Dedifferentiated amniotic fluid mesenchymal stem cell (primary cell): ENCODE data around the gene PREX1.

Experiments
- DNase-seq: peaks from one replicate; pipeline ENCODE4 v3.0.0-alpha.2; 2016; ENCODE audit errors: extremely low spot score

Gene PREX1

DNA sequence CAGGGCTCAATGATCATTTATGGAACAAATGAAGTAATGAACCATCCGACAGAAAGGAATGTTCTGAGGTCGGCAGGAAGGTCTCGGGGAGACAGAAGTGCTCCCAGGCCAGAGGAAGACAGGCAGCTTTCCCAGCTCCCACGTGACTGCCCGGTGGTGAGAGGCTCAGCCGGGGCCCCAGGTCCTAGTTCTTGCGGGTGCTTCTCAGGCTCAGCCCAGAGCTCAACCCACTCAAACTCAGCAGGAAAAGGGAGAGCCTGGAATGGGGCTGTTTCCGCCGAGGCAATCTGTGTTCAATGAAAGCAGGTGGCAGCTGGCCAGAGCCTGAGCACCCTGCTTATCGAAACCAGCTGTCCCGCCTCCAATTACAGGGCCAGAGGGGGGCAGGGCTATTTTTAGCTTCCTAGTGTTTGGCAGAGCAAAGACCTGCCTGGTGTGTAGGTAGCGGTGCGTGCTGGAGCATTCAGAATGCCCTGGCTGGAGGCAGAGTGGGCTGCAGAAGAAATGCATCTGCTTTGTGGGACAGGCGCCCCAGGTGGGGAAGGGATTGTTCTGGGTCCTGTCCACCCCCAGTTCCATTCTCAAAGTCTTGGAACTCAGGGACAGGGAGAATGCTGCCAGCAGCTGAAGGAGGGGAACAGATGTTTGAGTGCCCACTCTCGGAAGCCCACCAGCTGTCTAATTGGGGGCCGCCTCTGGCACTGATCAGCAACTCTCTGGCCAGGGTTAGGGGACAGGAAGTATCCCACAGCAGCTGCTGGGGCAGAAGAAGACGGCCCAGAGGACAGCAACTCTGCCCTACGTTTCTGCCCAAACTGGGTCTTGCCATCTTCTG, 145.1 kb downstream of the PREX1 start:
- DNase-seq: peak; percentile 92

DNA sequence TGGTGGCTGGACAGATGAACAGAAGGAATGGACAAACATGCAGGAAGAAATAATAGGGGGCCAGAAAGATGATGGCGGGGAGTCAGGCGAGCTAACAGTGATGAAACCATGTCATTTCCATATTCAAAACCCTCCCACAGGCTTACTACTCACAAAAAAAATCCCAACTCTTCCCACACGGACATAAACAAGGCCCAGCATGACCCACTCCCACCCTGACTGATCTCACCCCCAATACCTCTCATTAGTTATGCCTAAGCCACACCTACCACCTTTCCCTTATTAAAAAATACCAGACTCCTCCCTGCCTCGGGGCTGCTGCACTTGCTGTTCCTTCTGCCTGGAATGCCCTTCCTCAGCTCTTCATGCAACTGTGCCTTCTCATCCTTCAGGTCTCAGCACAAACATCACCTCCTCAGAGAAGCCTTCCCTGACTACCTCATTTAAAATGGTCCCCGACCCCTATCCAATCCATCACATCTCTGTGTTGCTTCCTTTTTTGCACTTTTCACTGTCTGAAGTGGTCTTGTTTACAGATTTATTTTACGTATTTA, 145.8 kb downstream of the PREX1 start:
- no peak for DNase-seq

DNA sequence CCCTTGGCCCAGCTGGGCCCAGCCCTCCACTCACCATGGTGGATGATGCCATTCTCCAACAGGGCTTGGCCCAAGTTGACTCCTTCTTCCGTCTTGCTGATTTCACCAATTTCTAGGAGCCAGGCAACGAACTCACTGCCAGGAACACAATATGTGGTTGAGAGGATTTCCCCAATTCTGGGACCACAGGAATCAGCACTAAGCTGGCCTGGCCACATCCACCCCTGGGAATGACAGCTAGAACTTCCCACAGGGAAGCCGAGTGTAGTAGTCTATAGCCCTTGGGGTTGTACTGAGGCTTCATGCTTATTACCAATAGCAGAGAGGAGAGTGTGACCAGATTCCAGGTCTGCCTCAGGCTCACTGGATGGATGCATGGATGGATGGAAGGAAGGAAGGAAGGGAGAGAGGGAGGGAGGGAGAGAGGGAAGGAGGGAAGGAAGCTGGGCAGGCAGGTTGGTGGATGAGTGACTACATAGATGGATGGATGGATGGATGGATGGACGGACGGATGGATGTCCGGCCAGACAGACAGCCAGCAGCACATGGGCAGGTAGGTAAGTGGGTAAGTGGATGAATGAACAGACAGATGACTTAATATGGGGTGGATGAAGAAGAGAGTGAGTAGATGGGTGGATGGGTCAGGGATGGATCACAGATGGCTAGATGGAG, 146.5 kb downstream of the PREX1 start:
- DNase-seq: no peak

DNA sequence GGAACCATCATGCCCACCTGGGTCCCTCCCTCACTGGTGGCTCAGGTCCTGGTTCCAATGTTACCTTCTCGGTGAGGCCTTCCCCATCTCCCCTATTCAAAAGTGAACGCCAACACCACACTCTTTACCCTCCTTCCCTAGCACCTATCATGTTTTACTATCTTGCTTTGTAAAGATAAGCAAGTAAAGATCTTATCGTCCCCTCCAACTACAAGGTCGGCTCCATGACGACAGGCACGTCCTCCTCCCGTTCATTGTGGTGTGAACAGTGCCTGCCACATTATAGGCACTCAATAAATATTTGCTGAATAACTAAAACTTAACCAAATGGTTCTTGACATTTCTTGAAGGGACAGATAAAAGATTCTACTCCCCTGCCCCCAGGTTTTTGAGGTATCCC, 147.1 kb downstream of the PREX1 start:
- no peak for DNase-seq

DNA sequence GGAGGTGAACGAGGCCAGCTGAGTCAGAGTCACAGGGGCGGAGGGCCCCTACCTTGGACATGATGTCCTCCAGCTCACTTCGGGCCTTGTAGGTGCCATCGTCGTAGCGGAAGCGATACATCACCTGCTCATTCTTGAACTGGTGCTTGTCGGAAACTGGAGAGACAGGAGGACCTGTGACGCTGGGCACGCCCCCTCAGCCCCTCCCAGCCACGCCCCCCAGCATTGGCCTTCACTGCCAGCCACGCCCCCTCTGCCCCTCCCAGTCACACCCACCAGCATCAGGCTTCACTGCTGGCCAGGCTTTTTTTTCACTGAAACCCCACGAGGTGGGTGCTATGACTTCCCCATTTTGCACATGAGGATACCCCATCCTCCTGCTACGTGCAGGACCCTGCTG, 148.2 kb downstream of the PREX1 start:
- no peak for DNase-seq

DNA sequence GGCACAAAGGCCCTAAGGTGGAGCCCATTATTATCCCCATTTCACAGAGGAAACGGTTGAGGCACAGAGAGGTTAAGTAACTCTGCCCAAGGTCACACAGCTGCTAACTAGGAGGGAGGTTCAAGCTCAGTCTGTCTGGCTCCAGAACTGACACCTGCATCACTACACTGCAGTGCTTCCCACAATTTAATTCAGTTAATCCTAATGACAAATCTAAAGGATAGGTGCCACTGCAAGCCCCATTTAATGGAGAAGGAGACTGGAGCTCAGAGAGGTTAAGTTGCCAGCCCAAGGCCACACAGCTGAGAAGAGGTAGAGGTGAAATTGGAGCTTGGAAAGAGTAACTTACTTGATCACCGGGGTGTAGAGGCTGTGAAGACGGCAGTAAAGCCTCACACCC, 148.8 kb downstream of the PREX1 start:
- DNase-seq: no peak

DNA sequence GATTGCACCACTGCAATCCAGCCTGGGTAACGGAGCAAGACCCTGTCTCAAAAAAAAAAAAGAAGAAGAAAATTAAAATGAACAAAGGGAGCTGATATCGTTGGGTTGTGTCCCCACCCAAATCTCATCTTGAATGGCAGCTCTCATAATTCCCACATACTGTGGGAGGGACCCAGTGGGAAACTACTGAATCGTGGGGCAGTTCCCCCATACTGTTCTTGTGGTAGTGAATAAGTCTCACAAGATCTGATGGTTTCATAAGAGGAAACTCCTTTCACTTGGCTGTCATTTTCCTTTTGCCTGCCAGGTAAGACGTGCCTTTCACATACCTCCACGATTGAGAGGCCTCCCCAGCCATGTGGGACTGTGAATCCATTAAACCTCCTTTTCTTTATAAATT, 149.4 kb downstream of the PREX1 start:
- DNase-seq: no peak

DNA sequence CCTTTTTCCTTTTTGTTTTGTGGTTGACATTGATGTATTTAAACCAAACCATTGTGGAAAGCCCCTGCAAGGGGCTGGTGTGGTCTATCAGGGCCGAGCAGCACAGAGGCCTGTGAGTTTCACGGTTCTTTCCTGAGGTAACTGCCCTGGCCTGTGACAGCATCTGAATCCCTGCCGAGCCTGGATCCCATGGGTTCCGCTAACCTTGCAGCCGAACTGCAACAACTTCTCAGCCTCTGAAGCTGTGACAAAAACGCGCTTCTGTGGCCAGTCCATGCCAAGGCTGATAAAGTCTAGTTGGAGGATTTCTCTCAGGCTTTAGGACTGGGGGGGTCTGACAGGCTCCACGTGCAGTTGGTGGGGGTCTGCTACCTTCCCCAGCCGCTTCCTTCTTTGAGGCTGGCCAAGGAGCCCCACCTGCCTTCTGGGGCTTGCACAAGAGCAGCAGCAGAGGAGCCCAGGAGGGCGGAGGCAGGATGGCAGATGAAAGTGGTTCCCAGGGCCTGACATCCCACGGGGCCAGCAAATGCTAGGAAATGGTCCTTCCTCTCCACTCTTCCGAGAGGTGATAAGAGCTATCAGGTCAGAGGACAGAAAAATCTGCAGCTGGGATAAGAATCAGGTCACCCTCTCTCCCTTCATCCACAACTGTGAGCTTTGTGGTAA, 150.9 kb downstream of the PREX1 start:
- DNase-seq: no peak

DNA sequence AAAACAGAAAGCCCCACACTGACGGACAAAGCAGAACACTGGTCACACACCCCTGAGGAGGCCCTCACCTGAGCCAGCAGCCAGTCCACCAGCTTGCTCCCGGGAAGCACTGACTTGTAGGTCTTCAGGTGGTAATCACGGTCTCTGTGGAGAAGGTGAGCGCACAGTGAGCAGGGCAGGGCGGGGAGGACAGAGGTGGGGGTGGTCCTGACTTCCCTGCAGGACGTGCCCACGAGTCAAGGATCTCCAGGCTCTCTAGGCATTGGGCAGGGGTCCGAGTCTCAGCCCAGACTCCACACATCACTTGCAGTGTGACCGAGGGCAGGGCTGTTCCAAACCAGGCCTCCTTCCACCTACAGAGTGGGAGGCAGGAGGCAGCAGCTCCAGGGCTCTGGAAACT, 151.7 kb downstream of the PREX1 start:
- DNase-seq: no peak

DNA sequence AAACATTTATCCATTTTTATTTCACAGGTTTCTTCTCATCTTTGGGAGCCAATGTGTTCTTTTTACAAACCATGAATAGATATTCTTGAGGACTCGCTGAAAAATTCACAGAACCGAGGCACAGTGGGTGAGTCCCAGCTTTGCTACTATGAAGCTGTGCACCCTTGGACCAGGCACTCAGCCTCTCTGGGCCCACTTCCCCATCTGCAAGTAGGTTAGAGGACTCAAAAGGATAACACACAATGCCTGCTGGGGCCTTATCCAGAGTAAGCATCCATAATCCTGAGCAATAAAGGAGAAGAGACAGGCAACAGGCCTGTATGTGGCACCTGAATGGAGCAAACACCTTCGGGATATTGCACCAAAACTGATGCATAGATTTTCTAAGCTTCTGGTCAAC, 153.3 kb downstream of the PREX1 start:
- no peak for DNase-seq

DNA sequence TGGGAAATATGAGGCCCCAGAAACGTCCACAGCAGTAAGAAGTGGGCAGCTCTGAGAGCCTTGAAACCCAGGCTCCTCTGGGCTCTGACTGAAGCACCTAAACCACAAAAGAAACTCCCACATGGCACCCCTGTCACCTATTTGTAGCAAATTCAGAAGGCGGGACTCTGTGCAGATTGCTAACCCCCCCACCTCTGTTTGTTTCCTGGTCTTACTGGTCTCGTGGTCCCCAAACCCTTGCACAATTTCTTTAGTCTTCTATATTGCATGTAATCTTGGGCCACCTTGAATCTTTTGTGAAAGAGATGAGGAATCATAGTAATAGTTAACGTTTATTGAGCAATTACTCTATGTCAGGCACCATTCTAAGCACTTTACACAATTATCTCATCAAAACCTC, 154.3 kb downstream of the PREX1 start:
- no peak for DNase-seq

DNA sequence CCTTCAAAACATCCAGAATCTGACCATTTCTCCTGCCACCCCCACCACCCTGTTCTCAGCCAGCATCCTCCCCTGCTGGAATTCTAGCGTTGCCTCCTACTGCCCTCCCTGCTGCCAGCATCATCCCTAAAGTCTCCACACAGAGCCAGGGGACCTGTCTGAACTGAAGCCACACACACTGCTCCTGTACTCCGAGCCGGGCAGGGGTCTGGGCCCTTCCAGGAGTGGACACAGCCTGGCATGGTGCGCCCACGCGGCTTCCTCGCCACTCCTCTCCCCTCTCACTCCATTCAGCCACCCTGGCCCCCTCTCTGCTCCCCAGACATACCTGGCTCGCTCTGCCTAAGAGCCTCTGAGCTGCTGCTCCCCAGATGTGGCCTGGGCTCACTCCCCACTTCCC, 155.5 kb downstream of the PREX1 start:
- no peak for DNase-seq

DNA sequence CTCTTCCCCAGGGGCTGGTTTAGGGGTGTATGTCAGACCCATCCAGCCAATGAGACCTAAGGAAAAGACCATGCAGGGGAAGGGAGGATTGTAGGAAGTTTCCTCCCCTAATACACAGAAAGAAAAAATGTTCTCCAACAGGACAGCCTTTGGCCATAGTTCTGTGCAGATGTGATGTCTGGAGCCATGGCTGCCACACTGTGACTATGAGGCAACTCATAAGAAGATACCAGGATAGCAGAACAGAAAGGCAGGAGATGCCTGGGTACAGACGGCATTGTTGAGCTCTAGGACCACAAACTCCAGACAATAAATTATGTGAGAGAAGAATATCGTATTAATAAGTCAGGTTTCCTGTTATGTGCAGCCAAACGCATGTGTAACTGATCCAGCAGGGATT, 156.7 kb downstream of the PREX1 start:
- no peak for DNase-seq

DNA sequence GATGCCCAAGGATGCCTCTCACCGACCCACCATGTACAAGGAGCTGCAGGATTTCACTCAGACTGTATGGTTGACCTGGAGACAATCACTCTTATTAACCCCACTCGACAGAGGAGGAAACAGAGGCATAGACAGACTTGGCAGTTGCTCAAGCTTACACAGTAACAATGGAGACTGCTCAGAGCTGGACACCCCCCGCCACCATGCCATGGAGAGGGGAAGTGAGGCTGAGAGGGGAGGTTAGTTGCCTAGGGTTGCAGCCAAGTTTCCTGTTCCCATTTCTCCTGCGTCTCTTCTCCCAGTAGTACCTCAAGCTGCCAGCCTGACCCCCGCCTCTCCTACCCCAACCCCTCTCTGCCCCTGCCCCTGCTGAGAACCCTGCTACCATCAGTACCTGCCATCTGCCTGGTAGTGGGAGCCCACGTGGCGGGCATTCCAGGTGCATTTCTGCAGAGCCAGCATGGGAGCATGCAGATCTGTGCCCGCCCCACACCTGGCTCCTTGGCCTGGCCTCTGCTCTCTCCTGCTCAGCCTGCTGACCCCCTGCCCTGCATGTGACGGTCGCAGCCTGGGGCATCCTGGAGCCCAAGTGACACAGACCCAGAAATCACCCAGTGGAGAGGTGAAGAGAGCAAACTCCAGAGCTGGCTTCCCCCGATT, 157.7 kb downstream of the PREX1 start:
- no peak for DNase-seq

DNA sequence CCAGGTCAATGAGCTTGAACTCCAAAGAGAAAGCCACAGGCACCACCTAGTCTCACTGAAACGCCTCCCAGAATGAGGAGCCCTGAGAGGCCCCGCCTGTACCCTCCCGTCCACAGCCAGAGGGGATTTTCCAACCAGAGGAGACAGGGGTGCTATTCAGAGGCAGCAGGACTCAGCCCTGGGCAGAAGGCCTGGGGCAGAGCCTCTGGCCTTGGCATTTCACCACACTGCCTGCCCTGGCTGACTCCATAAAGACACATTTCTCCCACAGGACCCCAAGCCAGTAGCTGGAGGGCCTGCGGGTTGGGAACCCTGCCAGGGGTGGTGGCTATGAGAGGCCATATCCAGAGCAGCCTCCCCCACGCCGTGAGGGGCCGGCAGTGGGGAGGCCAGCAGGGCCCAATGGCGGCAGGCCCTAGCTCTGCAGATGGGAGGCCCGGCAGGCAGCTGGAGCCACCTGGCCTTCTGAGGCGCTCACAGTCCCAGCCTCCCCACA, 159.3 kb downstream of the PREX1 start:
- DNase-seq: no peak

DNA sequence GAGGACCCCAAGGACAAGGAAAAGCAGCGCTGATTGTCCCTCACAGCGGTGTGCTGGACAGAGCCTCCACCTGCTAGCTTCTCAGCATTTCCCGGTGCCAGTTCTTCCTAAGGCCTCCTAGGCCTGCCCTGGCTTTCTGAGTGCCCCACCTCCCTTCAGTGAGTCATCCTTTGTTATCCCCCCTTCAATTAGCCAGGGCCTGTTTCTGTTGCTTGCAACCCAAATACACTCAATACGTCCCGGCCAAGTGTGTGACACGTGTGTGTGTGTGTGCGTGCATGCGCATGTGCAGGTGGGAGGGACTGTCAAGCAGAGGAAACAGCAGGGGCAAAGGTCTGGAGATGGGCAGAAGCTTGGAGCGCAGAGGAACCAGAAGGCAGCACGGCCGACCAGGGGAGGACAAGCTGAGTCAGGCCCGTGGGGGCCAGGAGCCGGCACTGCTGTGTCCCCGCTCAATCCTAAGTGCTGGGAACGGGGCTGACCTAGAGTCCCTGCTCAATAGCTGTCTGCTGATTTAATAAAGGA, 159.8 kb downstream of the PREX1 start:
- no peak for DNase-seq

DNA sequence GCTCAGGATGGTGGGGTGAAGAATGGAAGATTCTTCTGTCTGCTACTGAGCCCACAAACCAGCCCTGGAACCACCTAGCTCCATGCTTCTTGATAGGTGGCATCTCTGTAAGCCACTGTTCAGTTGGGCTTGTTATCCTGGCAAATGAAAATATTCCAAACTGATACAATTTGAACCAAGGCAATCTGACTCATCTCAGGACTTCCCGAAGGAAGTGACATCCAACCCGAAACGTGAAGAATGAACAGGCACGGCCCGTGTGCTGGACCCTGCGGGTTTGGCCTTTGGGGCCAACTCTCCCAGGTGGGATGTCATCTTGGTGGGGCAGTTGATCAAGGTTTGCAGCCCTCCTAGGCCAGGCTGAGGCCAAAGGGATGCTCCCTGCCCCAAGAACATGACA, 160.3 kb downstream of the PREX1 start:
- DNase-seq: no peak

DNA sequence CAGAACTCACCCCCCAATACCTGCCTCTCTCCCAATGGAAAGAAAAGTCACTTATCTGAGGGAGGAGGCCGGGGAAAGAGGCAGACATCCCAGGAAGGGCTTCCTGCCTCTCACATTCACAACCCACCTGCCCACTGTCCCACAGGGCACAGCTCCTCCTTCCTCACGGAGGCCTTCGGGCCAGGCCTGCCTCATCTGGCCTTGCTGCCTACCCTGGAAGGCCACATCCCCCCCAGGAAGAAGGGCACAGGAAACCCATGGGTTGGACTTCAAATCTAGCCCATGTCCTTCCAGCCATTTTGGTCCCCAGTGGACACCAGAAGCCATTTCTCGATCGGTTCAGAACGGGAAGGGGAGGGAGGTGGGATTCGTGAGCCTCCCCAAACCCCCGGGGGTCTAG, 162.0 kb downstream of the PREX1 start:
- DNase-seq: no peak

DNA sequence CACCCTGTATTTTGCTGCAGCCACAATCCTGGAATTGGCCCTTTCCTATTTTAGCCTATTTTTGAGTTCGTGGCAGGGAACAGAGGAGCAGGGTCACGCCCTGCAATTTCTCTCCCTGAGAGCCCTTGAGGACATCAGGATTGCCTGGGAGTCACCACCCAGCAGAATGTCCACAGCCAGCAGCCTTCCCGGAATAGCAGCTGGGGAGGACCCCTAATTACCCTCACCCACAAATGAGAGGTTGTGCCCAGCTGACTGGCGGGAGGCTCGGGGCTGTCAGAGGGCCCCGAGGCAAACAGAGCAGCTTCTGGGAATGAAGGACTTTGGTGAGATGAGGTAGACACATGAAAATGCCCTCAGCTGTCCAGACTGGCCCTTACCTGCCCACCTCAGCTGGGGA, 165.1 kb downstream of the PREX1 start:
- DNase-seq: no peak

DNA sequence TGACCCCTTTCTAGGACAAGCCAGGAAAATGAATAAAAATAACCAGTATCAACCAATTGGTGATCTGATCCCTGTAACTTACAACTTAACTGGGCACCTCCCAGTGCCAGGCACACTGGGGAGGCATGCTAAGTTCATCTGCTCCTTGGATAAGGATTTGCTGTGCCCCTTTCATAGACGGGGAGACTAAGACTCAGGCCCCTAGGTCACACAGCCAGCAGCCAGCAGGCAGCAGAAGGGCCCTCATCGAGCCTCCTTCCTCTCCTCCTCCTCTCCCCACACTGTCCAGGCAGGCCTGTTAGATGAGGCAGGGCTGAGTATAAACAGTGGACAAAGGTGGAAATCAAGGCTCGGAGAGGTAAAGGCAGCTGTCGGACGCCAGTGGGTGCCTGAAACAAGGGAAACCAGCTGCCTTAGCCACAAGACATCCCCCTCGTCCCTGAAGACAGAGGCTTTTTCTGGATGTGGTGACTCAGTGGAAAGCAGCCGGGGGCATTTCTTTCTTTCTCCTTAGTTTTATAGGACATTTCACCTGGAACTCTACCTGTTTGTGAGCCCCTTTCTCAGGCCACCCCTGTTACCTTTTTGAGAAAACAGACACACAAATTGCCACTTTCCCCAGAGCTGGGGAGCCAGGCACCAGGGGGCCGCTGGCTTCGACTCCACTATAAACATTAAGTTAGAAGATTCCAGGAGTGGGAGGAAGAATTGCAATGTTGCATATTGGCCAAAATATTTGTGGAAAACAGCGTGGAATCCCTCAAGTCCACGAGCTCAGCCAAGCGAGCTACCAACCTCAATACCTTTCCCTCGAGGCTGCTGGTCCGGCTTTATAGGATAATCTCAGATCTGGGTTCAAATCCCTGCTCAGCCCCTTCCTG, 166.0 kb downstream of the PREX1 start:
- DNase-seq: no peak

DNA sequence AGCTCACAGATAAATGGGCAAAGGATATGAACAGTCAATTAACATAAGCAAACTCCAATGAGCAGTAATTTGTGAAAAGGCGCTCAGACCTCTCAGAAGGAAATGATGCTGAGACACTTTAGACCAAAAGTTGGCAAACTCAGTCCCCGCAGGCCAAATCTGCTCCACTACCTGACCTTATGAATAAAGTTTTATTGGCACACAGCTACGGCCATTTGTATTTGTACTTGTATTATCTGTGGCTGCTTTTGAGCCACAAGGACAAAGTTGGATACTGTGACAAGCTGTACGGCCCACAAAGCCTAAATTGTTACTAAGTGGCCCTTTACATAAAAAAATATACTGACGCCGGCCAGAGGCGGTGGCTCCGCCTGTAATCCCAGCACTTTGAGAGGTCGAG, 167.0 kb downstream of the PREX1 start:
- no peak for DNase-seq
